Motor neuron (in vitro differentiated cells): Measurements from ENCODE around the gene SCML1. TPM values are rescaled to one million over a fixed set of nuclear protein-coding genes. Genes with fewer than 3 reads are reported as not detected.

Source experiments
- ATAC-seq, 8 experiments: fragments of 200-7000 bp; cut with Tn5 transposase; replicated peaks in 6 of 8; 2 replicates each; pipeline ENCODE4 v1.8.0; 2021; ENCODE audit warnings: mild to moderate bottlenecking in 8 of 8, moderate library complexity in 8 of 8
- H3K27ac ChIP-seq, 2 donors: fragments of 250-450 bp; sonication (Bioruptor Pico); 2 replicates each; pipeline ENCODE4 v1.9.0; 2021; ENCODE audit warnings: antibody characterized with exemption in 2 of 2, mild to moderate bottlenecking in 2 of 2, moderate library complexity in 1 of 2
- H3K4me1 ChIP-seq, 2 donors: fragments of 250-450 bp; sonication (Bioruptor Pico); replicated peaks in 1 of 2; 2 replicates each; pipeline ENCODE4 v1.6.1; 2021; ENCODE audit warnings: antibody characterized with exemption in 2 of 2, mild to moderate bottlenecking in 2 of 2, moderate library complexity in 1 of 2
- H3K4me3 ChIP-seq, 5 donors: fragments of 250-450 bp; sonication (Bioruptor Pico); 2 replicates each; pipeline ENCODE4 v1.9.0; 2021; ENCODE audit warnings: antibody characterized with exemption in 5 of 5, mild to moderate bottlenecking in 5 of 5, moderate library complexity in 4 of 5
- WGBS, 10 experiments: fragments of 450-650 bp; shearing (Covaris generic); methylation state at CpG; one replicate each; pipeline ENCODE4 v1.0.0; 2022; 5-methylcytosine and 5-hydroxymethylcytosine counted together
- in situ Hi-C, 9 experiments: fragments of 400-800 bp; cut with MboI; loops; one replicate each; pipeline ENCODE4 v1.15.0; 2021; ENCODE audit warnings: low sequenced_read_pairs in 9 of 9, low pct_unique_long_range_greater_than_20kb in 2 of 9; ENCODE audit not compliant: unreplicated experiment in 9 of 9
- total RNA-seq, 8 experiments: library from RNA; unstranded; fragments of 300-600 nt; gene quantifications; 2 replicates each; pipeline versions ENCODE4 v1.2.3 to v1.2.4, GENCODE V29; 2022

Gene SCML1
- total RNA-seq, 8 experiments from 2014 or later, result 8.6 to 29.2 (median 14.9) TPM

GRCh38 chrX:17743913-17744312 lies 6.6 kb downstream of the SCML1 start:
- WGBS, 10 experiments, result 0 to 100% (median 18%) methylated on average over 1 to 2 of the region's 2 CpGs; no CpG with 5 or more reads in 6 of the 10 experiments

GRCh38 chrX:17744896-17745523 lies 7.7 kb downstream of the SCML1 start:
- Histone ChIP-seq H3K4me3 (no peak overlapping the region), H3K27ac (no peak overlapping the region), H3K4me1 (peaks cover 0 to 2% of the 10 kb centered on the region in 2 donors)
- WGBS, 10 experiments, result 29 to 90% (median 80%) methylated on average over 1 to 2 of the region's 2 CpGs; no CpG with 5 or more reads in 4 of the 10 experiments
- in situ Hi-C loops, result no loop called here
- no peak for ATAC-seq

More at GRCh38 chrX:17743913-17744312, 6.6 kb downstream of the SCML1 start:
- ATAC-seq, result no peak
- in situ Hi-C loops, result no loop called here
- Histone ChIP-seq H3K4me1 (peaks cover 0 to 4% of the 10 kb centered on the region in 2 donors), H3K27ac (no peak overlapping the region), H3K4me3 (no peak overlapping the region)

- WGBS, 10 experiments, result 61 to 90% methylated on average over 2 to 3 of the region's 5 CpGs; no CpG with 5 or more reads in 8 of the 10 experiments
- ATAC-seq, result no peak
- Histone ChIP-seq H3K4me3 (no peak overlapping the region), H3K27ac (no peak overlapping the region), H3K4me1 (no peaks in the 10 kb centered on the region)
- in situ Hi-C loops, result no loop called here
Observed at GRCh38 chrX:17747692-17748091, 10.4 kb downstream of the SCML1 start.

- Histone ChIP-seq H3K4me1 (no peaks in the 10 kb centered on the region), H3K4me3 (no peak overlapping the region), H3K27ac (no peak overlapping the region)
- no peak for ATAC-seq
- in situ Hi-C loops, result no loop called here
- 16 to 71% methylated on average over 5 of the region's 5 CpGs; no CpG with 5 or more reads in 8 of the 10 experiments for WGBS, 10 experiments
Observed at GRCh38 chrX:17748684-17749083, 11.4 kb downstream of the SCML1 start.

- WGBS, 10 experiments, result 40 to 100% (median 93%) methylated on average over 2 to 3 of the region's 3 CpGs; no CpG with 5 or more reads in 7 of the 10 experiments
Observed at GRCh38 chrX:17750436-17750835, 13.1 kb downstream of the SCML1 start.

GRCh38 chrX:17758382-17758781 lies 21.1 kb downstream of the SCML1 start:
- Histone ChIP-seq H3K4me1 (no peaks in the 10 kb centered on the region), H3K27ac (no peak overlapping the region), H3K4me3 (no peak overlapping the region)
- no peak for ATAC-seq
- in situ Hi-C loops, result loop anchor here in 1 of 9 experiments (25.0 kb wide), 1 partner anchor 454 kb away; the partner anchor contains the start of gene BEND2
- WGBS, 10 experiments, result 20 to 80% (median 61%) methylated on average over 1 to 2 of the region's 2 CpGs; no CpG with 5 or more reads in 6 of the 10 experiments

More at GRCh38 chrX:17750436-17750835, 13.1 kb downstream of the SCML1 start:
- peak in 2 of 8 experiments; percentile 26 to 50 for ATAC-seq
- in situ Hi-C loops, result loop anchor here in 1 of 9 experiments (25.0 kb wide), 1 partner anchor 462 kb away; the partner anchor contains the start of gene BEND2
- H3K4me3 ChIP-seq, result no peak overlapping the region
- H3K27ac ChIP-seq, result no peak overlapping the region
- H3K4me1 ChIP-seq, result no peaks in the 10 kb centered on the region

- no peak overlapping the region for H3K27ac ChIP-seq
- 40% methylated on average over 1 of the region's 1 CpG; no CpG with 5 or more reads in 9 of the 10 experiments for WGBS, 10 experiments
- in situ Hi-C loops, result loop anchor here in 1 of 9 experiments (25.0 kb wide), 1 partner anchor 452 kb away; the partner anchor contains the start of gene BEND2
Observed at GRCh38 chrX:17759990-17760389, 22.7 kb downstream of the SCML1 start.

GRCh38 chrX:17767734-17768133 lies 30.4 kb downstream of the SCML1 start:
- no peak for ATAC-seq
- in situ Hi-C loops, result loop anchor here in 1 of 9 experiments (25.0 kb wide), 1 partner anchor 445 kb away; the partner anchor contains the start of gene BEND2
- WGBS, 10 experiments, result 17% methylated on average over 1 of the region's 1 CpG; no CpG with 5 or more reads in 9 of the 10 experiments
- Histone ChIP-seq H3K4me1 (no peaks in the 10 kb centered on the region), H3K27ac (no peak overlapping the region), H3K4me3 (no peak overlapping the region)

More at GRCh38 chrX:17759990-17760389, 22.7 kb downstream of the SCML1 start:
- no peak overlapping the region for H3K4me3 ChIP-seq
- H3K4me1 ChIP-seq, result no peaks in the 10 kb centered on the region
- peak in 1 of 8 experiments; percentile 25 for ATAC-seq

GRCh38 chrX:17768997-17769396 lies 31.7 kb downstream of the SCML1 start:
- H3K27ac ChIP-seq, result no peak overlapping the region
- no peak overlapping the region for H3K4me3 ChIP-seq
- no peaks in the 10 kb centered on the region for H3K4me1 ChIP-seq
- ATAC-seq, result no peak
- 75% methylated on average over 1 of the region's 5 CpGs; no CpG with 5 or more reads in 9 of the 10 experiments for WGBS, 10 experiments
- in situ Hi-C loops, result loop anchor here in 1 of 9 experiments (25.0 kb wide), 1 partner anchor 443 kb away; the partner anchor contains the start of gene BEND2

- in situ Hi-C loops, result loop anchor here in 1 of 9 experiments (25.0 kb wide), 1 partner anchor 443 kb away; the partner anchor contains the start of gene BEND2
Observed at GRCh38 chrX:17769701-17770269, 32.5 kb downstream of the SCML1 start.

GRCh38 chrX:17773221-17773876 lies 36.1 kb downstream of the SCML1 start:
- 0 to 90% (median 49%) methylated on average over 2 to 6 of the region's 8 CpGs; no CpG with 5 or more reads in 2 of the 10 experiments for WGBS, 10 experiments
- H3K4me1 ChIP-seq, result no peaks in the 10 kb centered on the region
- H3K4me3 ChIP-seq, result no peak overlapping the region
- no peak overlapping the region for H3K27ac ChIP-seq
- no peak for ATAC-seq
- in situ Hi-C loops, result loop anchor here in 1 of 9 experiments (25.0 kb wide), 1 partner anchor 439 kb away; the partner anchor contains the start of gene BEND2

More at GRCh38 chrX:17769701-17770269, 32.5 kb downstream of the SCML1 start:
- Histone ChIP-seq H3K27ac (no peak overlapping the region), H3K4me1 (no peaks in the 10 kb centered on the region), H3K4me3 (no peak overlapping the region)
- WGBS, 10 experiments, result 0 to 60% (median 17%) methylated on average over 1 of the region's 3 CpGs; no CpG with 5 or more reads in 7 of the 10 experiments
- ATAC-seq, result no peak

- Histone ChIP-seq H3K4me3 (no peak overlapping the region), H3K4me1 (no peaks in the 10 kb centered on the region), H3K27ac (no peak overlapping the region)
- in situ Hi-C loops, result loop anchor here in 1 of 9 experiments (25.0 kb wide), 1 partner anchor 438 kb away; the partner anchor contains the start of gene BEND2
- no peak for ATAC-seq
- 0 to 100% (median 50%) methylated on average over 1 of the region's 1 CpG; no CpG with 5 or more reads in 5 of the 10 experiments for WGBS, 10 experiments
Observed at GRCh38 chrX:17774053-17774452, 36.8 kb downstream of the SCML1 start.
